ENCODE measurements around the gene MIER2.
A peak's percentile ranks its signal among the peaks of the same experiment; 100 is the strongest.

The MIER2 gene

DNA sequence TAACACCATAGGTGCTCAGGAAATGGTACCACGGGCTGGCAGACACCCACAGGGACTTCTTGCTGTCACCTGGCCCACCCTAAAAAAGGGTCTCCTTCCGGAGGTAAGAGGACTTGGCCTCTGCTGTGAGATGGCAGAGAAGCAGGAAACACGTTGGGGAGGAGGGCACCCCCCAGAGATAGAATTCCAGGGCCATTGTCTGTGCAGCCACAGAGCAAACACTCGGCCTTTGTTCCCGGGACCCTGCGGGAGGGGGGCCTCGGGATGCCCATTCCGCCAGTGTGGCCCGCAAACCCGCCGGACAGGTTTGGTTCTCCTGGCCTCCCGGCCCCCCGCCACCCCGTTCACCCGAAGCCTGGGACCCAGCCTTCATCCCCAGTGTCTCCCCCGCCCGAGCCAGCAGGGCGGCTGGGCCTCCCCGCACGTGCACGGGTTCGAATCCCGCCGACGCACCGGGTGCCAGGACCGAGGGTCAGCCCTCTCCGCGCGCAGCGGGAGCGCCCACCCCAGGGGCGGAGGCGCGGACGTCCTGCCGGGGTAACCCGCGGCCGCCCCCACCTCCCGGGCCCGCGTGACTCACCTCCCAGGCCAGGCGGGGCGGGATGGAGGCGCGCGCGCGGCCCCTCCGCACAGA lies 54.1 kb downstream of the MIER2 start (continued):
- no peak for TF ChIP-seq ZNF701 (tag by site-specific recombination; IDR thresholded peaks at IDR 0.05)
- TF ChIP-seq SP7 (tag by site-specific recombination; IDR thresholded peaks at IDR 0.05), result no peak

DNA sequence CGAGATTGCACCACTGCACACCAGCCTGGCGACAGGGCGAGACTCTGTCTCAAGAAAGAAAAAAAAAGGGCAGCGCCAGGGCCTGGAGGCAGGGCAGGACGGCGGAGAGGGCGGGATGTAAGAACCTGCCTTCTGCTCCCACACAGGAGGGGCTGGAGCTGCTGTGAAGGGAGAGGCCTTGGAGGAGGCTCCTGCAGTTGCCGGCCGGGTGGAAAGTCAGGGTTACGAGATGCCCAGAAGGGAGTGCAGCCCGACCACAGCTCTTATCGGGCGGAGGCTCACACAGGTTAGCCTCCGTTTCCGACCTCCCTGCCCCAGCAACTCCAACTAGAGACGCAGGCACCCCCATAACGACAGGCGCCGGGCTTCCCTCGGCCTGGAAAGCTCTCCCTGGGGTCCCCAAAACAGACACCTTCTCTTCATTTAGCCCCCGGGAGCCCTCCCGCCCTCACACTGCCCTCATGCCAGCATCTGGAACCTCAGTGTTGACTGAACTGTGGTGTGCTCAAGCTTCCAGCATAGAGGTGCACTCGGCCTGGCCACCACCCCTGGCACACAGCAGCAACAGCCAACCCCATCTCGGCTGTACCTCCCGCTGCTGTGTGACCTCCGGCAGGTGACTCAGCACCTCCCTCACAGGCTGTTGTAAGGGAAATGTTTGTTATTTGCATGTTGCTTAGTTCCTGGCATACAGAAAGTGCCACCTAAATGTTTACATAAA lies 54.8 kb downstream of the MIER2 start:
- TF ChIP-seq KLF9 (tag by site-specific recombination; IDR thresholded peaks at IDR 0.05; ENCODE audit: low read depth), result no peak
- TF ChIP-seq, protein P1, sequence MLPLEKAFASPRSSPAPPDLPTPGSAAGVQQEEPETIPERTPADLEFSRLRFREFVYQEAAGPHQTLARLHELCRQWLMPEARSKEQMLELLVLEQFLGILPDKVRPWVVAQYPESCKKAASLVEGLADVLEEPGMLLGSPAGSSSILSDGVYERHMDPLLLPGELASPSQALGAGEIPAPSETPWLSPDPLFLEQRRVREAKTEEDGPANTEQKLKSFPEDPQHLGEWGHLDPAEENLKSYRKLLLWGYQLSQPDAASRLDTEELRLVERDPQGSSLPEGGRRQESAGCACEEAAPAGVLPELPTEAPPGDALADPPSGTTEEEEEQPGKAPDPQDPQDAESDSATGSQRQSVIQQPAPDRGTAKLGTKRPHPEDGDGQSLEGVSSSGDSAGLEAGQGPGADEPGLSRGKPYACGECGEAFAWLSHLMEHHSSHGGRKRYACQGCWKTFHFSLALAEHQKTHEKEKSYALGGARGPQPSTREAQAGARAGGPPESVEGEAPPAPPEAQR (tag by site-specific recombination; IDR thresholded peaks at IDR 0.05), result no peak
- TF ChIP-seq HOXD13 (CRISPR knock-in tag; IDR thresholded peaks at IDR 0.05; ENCODE audit: borderline replicate concordance), result no peak
- no peak for TF ChIP-seq ZXDB (tag by site-specific recombination; IDR thresholded peaks at IDR 0.05)
- TF ChIP-seq ZNF341 (tag by site-specific recombination; IDR thresholded peaks at IDR 0.05; ENCODE audit: low read depth), result peak; percentile 56; the same call in 1 of the 2 replicates
- TF ChIP-seq, protein P2, sequence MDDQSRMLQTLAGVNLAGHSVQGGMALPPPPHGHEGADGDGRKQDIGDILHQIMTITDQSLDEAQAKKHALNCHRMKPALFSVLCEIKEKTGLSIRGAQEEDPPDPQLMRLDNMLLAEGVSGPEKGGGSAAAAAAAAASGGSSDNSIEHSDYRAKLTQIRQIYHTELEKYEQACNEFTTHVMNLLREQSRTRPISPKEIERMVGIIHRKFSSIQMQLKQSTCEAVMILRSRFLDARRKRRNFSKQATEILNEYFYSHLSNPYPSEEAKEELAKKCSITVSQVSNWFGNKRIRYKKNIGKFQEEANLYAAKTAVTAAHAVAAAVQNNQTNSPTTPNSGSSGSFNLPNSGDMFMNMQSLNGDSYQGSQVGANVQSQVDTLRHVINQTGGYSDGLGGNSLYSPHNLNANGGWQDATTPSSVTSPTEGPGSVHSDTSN (CRISPR knock-in tag; IDR thresholded peaks at IDR 0.05), result no peak
- no peak for TF ChIP-seq KLF16 (tag by site-specific recombination; IDR thresholded peaks at IDR 0.05)
- TF ChIP-seq KLF1 (tag by site-specific recombination; IDR thresholded peaks at IDR 0.05), result peak; percentile 51; the same call in 1 of the 2 replicates
- TF ChIP-seq, protein P3, sequence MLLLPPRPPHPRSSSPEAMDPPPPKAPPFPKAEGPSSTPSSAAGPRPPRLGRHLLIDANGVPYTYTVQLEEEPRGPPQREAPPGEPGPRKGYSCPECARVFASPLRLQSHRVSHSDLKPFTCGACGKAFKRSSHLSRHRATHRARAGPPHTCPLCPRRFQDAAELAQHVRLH (tag by site-specific recombination; IDR thresholded peaks at IDR 0.05), result no peak
- no peak for TF ChIP-seq HOXC10 (CRISPR knock-in tag; IDR thresholded peaks at IDR 0.05)
- TF ChIP-seq, protein P4, sequence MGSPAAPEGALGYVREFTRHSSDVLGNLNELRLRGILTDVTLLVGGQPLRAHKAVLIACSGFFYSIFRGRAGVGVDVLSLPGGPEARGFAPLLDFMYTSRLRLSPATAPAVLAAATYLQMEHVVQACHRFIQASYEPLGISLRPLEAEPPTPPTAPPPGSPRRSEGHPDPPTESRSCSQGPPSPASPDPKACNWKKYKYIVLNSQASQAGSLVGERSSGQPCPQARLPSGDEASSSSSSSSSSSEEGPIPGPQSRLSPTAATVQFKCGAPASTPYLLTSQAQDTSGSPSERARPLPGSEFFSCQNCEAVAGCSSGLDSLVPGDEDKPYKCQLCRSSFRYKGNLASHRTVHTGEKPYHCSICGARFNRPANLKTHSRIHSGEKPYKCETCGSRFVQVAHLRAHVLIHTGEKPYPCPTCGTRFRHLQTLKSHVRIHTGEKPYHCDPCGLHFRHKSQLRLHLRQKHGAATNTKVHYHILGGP (tag by site-specific recombination; IDR thresholded peaks at IDR 0.05), result no peak
- TF ChIP-seq, protein P5, sequence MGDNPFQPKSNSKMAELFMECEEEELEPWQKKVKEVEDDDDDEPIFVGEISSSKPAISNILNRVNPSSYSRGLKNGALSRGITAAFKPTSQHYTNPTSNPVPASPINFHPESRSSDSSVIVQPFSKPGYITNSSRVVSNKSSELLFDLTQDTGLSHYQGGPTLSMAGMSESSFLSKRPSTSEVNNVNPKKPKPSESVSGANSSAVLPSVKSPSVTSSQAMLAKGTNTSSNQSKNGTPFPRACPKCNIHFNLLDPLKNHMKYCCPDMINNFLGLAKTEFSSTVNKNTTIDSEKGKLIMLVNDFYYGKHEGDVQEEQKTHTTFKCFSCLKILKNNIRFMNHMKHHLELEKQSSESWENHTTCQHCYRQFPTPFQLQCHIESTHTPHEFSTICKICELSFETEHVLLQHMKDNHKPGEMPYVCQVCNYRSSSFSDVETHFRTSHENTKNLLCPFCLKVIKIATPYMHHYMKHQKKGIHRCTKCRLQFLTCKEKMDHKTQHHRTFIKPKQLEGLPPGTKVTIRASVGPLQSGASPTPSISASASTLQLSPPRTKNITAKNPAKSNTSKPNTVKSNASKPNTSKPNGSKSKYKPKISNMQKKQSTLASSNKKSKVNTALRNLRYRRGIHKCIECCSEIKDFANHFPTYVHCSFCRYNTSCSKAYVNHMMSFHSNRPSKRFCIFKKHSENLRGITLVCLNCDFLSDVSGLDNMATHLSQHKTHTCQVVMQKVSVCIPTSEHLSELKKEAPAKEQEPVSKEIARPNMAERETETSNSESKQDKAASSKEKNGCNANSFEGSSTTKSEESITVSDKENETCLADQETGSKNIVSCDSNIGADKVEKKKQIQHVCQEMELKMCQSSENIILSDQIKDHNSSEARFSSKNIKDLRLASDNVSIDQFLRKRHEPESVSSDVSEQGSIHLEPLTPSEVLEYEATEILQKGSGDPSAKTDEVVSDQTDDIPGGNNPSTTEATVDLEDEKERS (tag by site-specific recombination; IDR thresholded peaks at IDR 0.05), result no peak
- TF ChIP-seq ZNF121 (tag by site-specific recombination; IDR thresholded peaks at IDR 0.05), result no peak
- TF ChIP-seq ZNF473 (tag by site-specific recombination; IDR thresholded peaks at IDR 0.05), result no peak
- TF ChIP-seq ZNF707 (tag by site-specific recombination; IDR thresholded peaks at IDR 0.05), result no peak
- peak; percentile 58 for TF ChIP-seq GLIS1 (tag by site-specific recombination; IDR thresholded peaks at IDR 0.05)
- TF ChIP-seq ZNF830 (tag by site-specific recombination; IDR thresholded peaks at IDR 0.05; ENCODE audit: low read depth), result no peak
- no peak for TF ChIP-seq ZSCAN23 (tag by site-specific recombination; IDR thresholded peaks at IDR 0.05)
- no peak for TF ChIP-seq ZNF571 (tag by site-specific recombination; IDR thresholded peaks at IDR 0.05)
- no peak for TF ChIP-seq ZNF521 (tag by site-specific recombination; IDR thresholded peaks at IDR 0.05)
- TF ChIP-seq ZNF394 (tag by site-specific recombination; IDR thresholded peaks at IDR 0.05; ENCODE audit: borderline replicate concordance), result no peak
- no peaks in the 10 kb centered on the region; the same call in 1 of the 2 replicates for H3K4me1 ChIP-seq (ENCODE audit: control insufficient read depth, insufficient read depth, low read length)
- POLR2A ChIA-PET, result no interaction called here

More for the DNA sequence above, 54.8 kb downstream of the MIER2 start:
- Histone ChIP-seq H3K4me3 (ENCODE audit: low read depth, low read length) (no peak overlapping the region), H3K27ac (ENCODE audit: extremely low read depth, low read depth, low read length) (no peak overlapping the region), H3K9me3 (ENCODE audit: control insufficient read depth, insufficient read depth, low read depth, low read length) (no peaks in the 10 kb centered on the region), H3K36me3 (ENCODE audit: control insufficient read depth in 2 of 2, insufficient read depth in 1 of 2, low read length in 2 of 2) (no peaks in the 10 kb centered on the region; a peak in 1 of 3 replicates)
- CTCF ChIA-PET, result no interaction called here

Data from HEK293 (cell line).